ENCODE data around the gene FAM236C.
"Not testable (repeated sequence)": the region's sequence is repeated elsewhere in the genome, so short reads cannot be mapped to it uniquely, and the experiment has no call there.

GRCh38 chrX:72959971-72960370 lies 47.6 kb downstream of the FAM236C start:
- TF ChIP-seq NFRKB (IDR thresholded peaks at IDR 0.05); HDGF (IDR thresholded peaks at IDR 0.05; ENCODE audit: borderline replicate concordance); BHLHE40 (IDR thresholded peaks at IDR 0.05; ENCODE audit: borderline replicate concordance); SUZ12 (IDR thresholded peaks at IDR 0.05); ELF4 (IDR thresholded peaks at IDR 0.05); FOXM1 (IDR thresholded peaks at IDR 0.05; ENCODE audit: borderline replicate concordance); ARNT (IDR thresholded peaks at IDR 0.05); L3MBTL2 (conservative IDR thresholded peaks at IDR 0.05); FOXK2 (IDR thresholded peaks at IDR 0.05): not testable (repeated sequence)

All from HEK293T (cell line).